Nephron progenitor cell (in vitro differentiated cells): ENCODE data around the gene DFFB.
"Not testable (repeated sequence)": the region's sequence is repeated elsewhere in the genome, so short reads cannot be mapped to it uniquely, and the experiment has no call there.

Experiments
- DNase-seq: peaks from one replicate; pipeline ENCODE4 v3.0.0; 2021
- H3K27ac Mint-ChIP-seq: 2 replicates; pipeline ENCODE4 v1.8.0; 2021; ENCODE audit warnings: mild to moderate bottlenecking, moderate library complexity, mixed read lengths
- H3K27me3 Mint-ChIP-seq: 2 replicates; pipeline ENCODE4 v1.8.0; 2021; ENCODE audit warnings: mild to moderate bottlenecking, low read depth, mixed read lengths; ENCODE audit not compliant: poor library complexity
- H3K36me3 Mint-ChIP-seq: 2 replicates; pipeline ENCODE4 v1.8.0; 2021; ENCODE audit warnings: low read depth, mixed read lengths
- H3K4me1 Mint-ChIP-seq: 2 replicates; pipeline ENCODE4 v1.8.0; 2021; ENCODE audit warnings: mixed read lengths
- H3K4me3 Mint-ChIP-seq: 2 replicates; pipeline ENCODE4 v1.8.0; 2021; ENCODE audit warnings: mild to moderate bottlenecking, moderate library complexity, mixed read lengths
- H3K9me3 Mint-ChIP-seq: 2 replicates; pipeline ENCODE4 v1.8.0; 2021; ENCODE audit warnings: mild to moderate bottlenecking, moderate library complexity, mixed read lengths
- TF ChIP-seq, protein P1 (sequence below): fragments of 200-600 bp; sonication (generic); IDR thresholded peaks from 2 replicates; pipeline ENCODE4 v1.5.0; 2021; ENCODE audit warnings: antibody characterized with exemption

DFFB gene

DNA sequence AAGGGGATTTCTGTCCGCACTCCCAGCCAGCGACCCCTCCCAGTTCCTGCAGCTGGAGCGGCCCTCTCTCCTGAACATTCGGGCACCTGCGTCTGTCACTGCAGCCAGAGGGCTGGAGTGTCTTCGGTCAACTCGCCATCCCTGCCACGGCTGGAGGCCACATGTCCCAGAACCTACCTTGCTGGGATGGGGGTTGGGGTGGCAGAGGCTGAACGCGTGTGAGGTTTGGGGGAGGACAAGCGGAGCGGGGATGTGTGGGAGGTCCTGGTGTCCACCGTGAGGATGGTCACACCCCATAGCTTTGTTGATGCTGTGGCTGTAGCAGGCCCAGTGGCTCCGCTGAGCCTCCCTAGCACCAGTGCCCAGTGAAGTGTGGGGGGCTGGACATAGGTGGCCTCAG, 57.6 kb downstream of the DFFB start:
- no peak for DNase-seq
- no peak overlapping the region for H3K4me3 Mint-ChIP-seq
- H3K27ac Mint-ChIP-seq, result no peak overlapping the region
- H3K9me3 Mint-ChIP-seq, result peaks cover 8% of the 10 kb centered on the region
- H3K27me3 Mint-ChIP-seq, result peaks cover 13% of the 10 kb centered on the region
- peaks cover 17% of the 10 kb centered on the region for H3K4me1 Mint-ChIP-seq
- TF ChIP-seq, protein P1, sequence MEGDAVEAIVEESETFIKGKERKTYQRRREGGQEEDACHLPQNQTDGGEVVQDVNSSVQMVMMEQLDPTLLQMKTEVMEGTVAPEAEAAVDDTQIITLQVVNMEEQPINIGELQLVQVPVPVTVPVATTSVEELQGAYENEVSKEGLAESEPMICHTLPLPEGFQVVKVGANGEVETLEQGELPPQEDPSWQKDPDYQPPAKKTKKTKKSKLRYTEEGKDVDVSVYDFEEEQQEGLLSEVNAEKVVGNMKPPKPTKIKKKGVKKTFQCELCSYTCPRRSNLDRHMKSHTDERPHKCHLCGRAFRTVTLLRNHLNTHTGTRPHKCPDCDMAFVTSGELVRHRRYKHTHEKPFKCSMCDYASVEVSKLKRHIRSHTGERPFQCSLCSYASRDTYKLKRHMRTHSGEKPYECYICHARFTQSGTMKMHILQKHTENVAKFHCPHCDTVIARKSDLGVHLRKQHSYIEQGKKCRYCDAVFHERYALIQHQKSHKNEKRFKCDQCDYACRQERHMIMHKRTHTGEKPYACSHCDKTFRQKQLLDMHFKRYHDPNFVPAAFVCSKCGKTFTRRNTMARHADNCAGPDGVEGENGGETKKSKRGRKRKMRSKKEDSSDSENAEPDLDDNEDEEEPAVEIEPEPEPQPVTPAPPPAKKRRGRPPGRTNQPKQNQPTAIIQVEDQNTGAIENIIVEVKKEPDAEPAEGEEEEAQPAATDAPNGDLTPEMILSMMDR, result no peak
- no peaks in the 10 kb centered on the region for H3K36me3 Mint-ChIP-seq

DNA sequence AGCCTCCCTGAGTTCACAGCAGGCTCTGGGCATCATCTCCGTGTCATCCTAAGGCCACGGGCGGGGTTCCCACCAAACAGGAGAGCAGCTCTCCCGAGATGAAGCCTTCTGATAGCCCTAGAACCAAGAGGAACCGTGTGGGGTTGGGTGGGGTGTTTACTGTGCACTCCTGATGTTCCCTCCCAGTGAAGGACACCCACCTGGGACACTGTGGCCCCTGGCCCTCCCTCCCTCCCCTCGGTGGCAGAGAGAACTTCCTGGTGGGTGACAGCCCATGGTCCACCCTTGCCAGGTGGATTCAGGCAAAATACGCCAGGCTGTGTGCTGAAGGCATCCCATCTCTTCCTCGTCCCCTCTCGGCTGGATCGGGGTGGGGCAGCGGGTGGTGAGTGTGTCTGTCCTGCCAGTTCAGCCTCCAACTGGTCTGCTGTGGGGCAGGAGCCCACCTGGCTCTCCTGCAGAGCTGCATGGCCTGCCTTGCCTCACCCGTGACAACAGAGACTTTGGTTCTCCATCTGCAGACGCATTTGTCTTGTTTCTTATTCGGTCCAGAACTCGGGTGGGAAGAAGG, 58.4 kb downstream of the DFFB start:
- no peak overlapping the region for H3K4me3 Mint-ChIP-seq
- H3K4me1 Mint-ChIP-seq, result peaks cover 13% of the 10 kb centered on the region
- DNase-seq, result no peak
- H3K27ac Mint-ChIP-seq, result no peak overlapping the region
- TF ChIP-seq, protein P1, result no peak
- H3K27me3 Mint-ChIP-seq, result peaks cover 13% of the 10 kb centered on the region
- no peaks in the 10 kb centered on the region for H3K36me3 Mint-ChIP-seq
- H3K9me3 Mint-ChIP-seq, result peaks cover 8% of the 10 kb centered on the region

DNA sequence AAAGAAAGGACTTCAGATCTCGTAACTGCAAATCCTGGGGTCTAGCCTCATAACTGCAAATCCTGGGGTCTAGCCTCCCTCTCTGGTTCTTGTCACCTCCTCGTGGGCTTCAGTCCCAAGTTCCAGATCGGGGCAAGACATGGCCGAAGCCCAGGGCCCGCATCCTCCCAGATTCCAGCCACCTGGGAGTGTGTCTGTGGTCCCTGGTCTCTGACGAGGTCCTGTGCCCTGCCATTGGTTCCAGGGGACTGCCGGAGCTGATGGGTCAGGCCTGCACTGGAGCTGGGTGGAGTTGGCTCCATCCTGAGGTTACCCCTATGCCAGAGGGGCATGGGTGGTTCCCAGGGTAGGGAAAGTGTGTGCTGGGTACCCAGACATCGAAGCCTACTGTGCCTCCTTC, 60.5 kb downstream of the DFFB start:
- H3K36me3 Mint-ChIP-seq, result no peaks in the 10 kb centered on the region
- H3K4me1 Mint-ChIP-seq, result no peaks in the 10 kb centered on the region
- no peak overlapping the region for H3K27ac Mint-ChIP-seq
- DNase-seq, result no peak
- H3K27me3 Mint-ChIP-seq, result peaks cover 10% of the 10 kb centered on the region
- H3K4me3 Mint-ChIP-seq, result no peak overlapping the region
- H3K9me3 Mint-ChIP-seq, result peaks cover 8% of the 10 kb centered on the region
- TF ChIP-seq, protein P1, result no peak

DNA sequence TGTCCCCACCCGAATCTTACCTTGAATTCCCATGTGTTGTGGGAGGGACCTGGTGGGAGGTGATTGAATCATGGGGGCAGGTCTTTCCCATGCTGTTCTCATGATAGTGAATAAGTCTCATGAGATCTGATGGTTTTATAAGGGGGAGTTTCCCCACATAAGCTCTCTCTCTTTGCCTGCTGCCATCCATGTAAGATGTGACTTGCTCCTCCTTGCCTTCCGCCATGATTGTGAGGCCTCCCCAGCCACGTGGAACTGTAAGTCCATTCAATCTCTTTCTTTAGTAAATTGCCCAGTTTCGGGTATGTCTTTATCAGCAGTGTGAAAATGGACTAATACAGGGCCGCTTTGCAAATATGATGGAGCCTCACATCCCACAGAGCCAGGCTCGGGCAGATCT, 61.1 kb downstream of the DFFB start:
- DNase-seq, H3K9me3 Mint-ChIP-seq, H3K4me3 Mint-ChIP-seq, H3K27ac Mint-ChIP-seq, H3K36me3 Mint-ChIP-seq, H3K4me1 Mint-ChIP-seq: not testable (repeated sequence)
- peaks cover 10% of the 10 kb centered on the region for H3K27me3 Mint-ChIP-seq

DNA sequence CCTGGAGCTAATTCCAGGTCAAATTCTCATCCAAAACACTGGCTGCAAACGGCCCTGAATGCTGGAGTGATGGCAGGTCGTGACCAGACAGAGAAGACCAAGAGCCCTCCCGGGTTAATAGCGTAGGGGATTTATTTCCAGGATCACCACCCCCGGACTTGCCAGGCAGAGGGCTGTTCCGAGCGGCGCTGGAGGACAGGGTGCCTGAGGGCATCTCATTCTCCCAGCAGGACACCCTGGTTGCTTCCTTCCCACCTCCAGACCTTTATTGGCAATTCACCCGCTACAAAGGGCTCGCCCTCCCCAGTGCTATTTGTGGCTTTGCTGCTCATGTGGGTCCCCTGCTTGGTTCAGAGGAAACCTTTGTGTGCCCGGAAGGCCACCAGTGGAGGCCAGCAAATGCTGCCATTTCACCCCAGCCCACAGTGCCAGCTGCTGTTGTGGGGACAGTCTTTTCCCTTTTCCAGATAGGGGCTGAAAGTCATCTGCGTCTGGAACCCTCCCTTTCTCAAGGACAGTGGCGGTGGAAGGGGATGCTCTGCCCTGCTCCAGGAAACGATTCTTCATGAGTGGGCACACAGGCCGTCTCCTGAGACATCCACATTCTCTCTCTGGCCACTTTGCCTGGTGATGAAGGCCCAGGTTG, 61.8 kb downstream of the DFFB start:
- peaks cover 8% of the 10 kb centered on the region for H3K9me3 Mint-ChIP-seq
- peaks cover 13% of the 10 kb centered on the region for H3K27me3 Mint-ChIP-seq
- H3K4me1 Mint-ChIP-seq, result peaks cover 4% of the 10 kb centered on the region
- no peaks in the 10 kb centered on the region for H3K36me3 Mint-ChIP-seq
- H3K4me3 Mint-ChIP-seq, result no peak overlapping the region
- DNase-seq, result no peak
- no peak overlapping the region for H3K27ac Mint-ChIP-seq
- TF ChIP-seq, protein P1, result no peak

DNA sequence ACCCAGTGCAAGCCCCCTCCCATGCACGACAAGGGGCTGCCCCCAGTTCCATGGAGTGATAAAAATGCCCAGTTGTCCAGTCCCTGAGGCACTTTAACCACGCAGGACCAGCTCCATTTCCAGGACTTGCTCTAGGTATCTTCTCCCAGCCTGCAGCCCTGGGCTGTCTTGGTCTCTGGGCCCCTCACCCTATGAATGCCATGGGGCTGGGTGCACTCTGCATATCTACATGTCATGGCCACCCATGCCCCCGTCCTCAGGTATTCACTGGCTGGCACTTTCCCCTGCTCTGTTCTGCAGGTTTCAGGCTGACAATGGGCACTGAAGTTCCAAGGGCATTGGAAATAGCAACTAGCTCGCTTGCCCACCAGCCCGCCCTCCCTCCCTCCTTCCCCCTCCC, 62.4 kb downstream of the DFFB start:
- Mint-ChIP-seq H3K27me3 (peaks cover 13% of the 10 kb centered on the region), H3K9me3 (peaks cover 8% of the 10 kb centered on the region), H3K36me3 (no peaks in the 10 kb centered on the region), H3K27ac (no peak overlapping the region), H3K4me1 (peaks cover 6% of the 10 kb centered on the region), H3K4me3 (no peak overlapping the region)
- TF ChIP-seq, protein P1, result no peak
- DNase-seq, result no peak
